GM21390 (cell line): ENCODE data around the gene CLBA1.
"Not testable (repeated sequence)": the region's sequence is repeated elsewhere in the genome, so short reads cannot be mapped to it uniquely, and the experiment has no call there.

ENCODE experiments used
- ATAC-seq: cut with Tn5 transposase; IDR thresholded peaks from one replicate; pipeline ENCODE4 v1.9.1; 2021; ENCODE audit not compliant: unreplicated experiment

CLBA1 gene

GRCh38 chr14:105022276-105022670, 36.7 kb downstream of the CLBA1 start:
- ATAC-seq: no peak

GRCh38 chr14:105023144-105023543, 37.6 kb downstream of the CLBA1 start:
- ATAC-seq: no peak

- no peak for ATAC-seq
Measured at GRCh38 chr14:105023791-105024480, 38.3 kb downstream of the CLBA1 start.

- no peak for ATAC-seq
Measured at GRCh38 chr14:105025429-105025828, 39.8 kb downstream of the CLBA1 start.

- peak; percentile 34 for ATAC-seq
Measured at GRCh38 chr14:105026033-105026785, 40.6 kb downstream of the CLBA1 start.

GRCh38 chr14:105026802-105027563, 41.4 kb downstream of the CLBA1 start:
- ATAC-seq: no peak

- not testable (repeated sequence) for ATAC-seq
Measured at GRCh38 chr14:105027718-105028117, 42.1 kb downstream of the CLBA1 start.

- no peak for ATAC-seq
Measured at GRCh38 chr14:105028251-105028927, 42.8 kb downstream of the CLBA1 start.

GRCh38 chr14:105029402-105029801, 43.8 kb downstream of the CLBA1 start:
- no peak for ATAC-seq

- ATAC-seq: no peak
Measured at GRCh38 chr14:105030194-105030593, 44.6 kb downstream of the CLBA1 start.

GRCh38 chr14:105030836-105031396, 45.3 kb downstream of the CLBA1 start:
- no peak for ATAC-seq

- not testable (repeated sequence) for ATAC-seq
Measured at GRCh38 chr14:105032451-105032901, 46.9 kb downstream of the CLBA1 start.

GRCh38 chr14:105033412-105033900, 47.9 kb downstream of the CLBA1 start:
- ATAC-seq: not testable (repeated sequence)

GRCh38 chr14:105034315-105035039, 48.9 kb downstream of the CLBA1 start:
- no peak for ATAC-seq

GRCh38 chr14:105035616-105036015, 50.0 kb downstream of the CLBA1 start:
- not testable (repeated sequence) for ATAC-seq

- no peak for ATAC-seq
Measured at GRCh38 chr14:105039458-105040205, 54.0 kb downstream of the CLBA1 start.

- ATAC-seq: no peak
Measured at GRCh38 chr14:105041841-105042765, 56.5 kb downstream of the CLBA1 start.

GRCh38 chr14:105042813-105043212, 57.2 kb downstream of the CLBA1 start:
- ATAC-seq: no peak
